IMR-90 (cell line): ENCODE results near the gene CCDC136.

ENCODE experiments used
- CTCF ChIP-seq: conservative IDR thresholded peaks from 2 replicates; pipeline ENCODE4 v1.5.1; 2012; ENCODE audit warnings: mild to moderate bottlenecking, low read depth, low read length, improper control_type of control experiment
- ELK1 ChIP-seq: fragments of 150-350 bp; IDR thresholded peaks from 2 replicates; pipeline ENCODE4 v1.6.1; 2016; ENCODE audit warnings: low read depth, mild to moderate bottlenecking, low read length, moderate library complexity, borderline replicate concordance
- POLR2A ChIP-seq: IDR thresholded peaks from 2 replicates; pipeline ENCODE4 v1.6.1; 2012; ENCODE audit warnings: mild to moderate bottlenecking, low read depth, low read length
- RCOR1 ChIP-seq: IDR thresholded peaks from 2 replicates; pipeline ENCODE4 v1.6.1; 2012; ENCODE audit warnings: mild to moderate bottlenecking, low read length, improper control_type of control experiment; ENCODE audit not compliant: insufficient replicate concordance

GRCh38 chr7:128868624-128869137 is 76.9 kb downstream of the CCDC136 start:
- TF ChIP-seq CTCF (no peak), RCOR1 (no peak), POLR2A (no peak; the same call in 1 of the 2 replicates), ELK1 (no peak)
